K562 (cell line): ENCODE measurements around the gene CAPN2. TPM values are rescaled to one million over a fixed set of nuclear protein-coding genes. Genes with fewer than 3 reads are reported as not detected.

Source experiments
- ADNP ChIP-seq: fragments of 200-800 bp; sonication (Bioruptor generic); IDR thresholded peaks from 2 replicates; pipeline ENCODE4 v1.6.1; 2016; ENCODE audit warnings: missing genetic modification characterization, missing compliant biosample characterization
- BRF2 ChIP-seq: IDR thresholded peaks from 3 replicates; pipeline ENCODE4 v1.6.1; 2011; ENCODE audit warnings: borderline replicate concordance, mild to moderate bottlenecking; ENCODE audit not compliant: insufficient read length, insufficient read depth
- CCNT2 ChIP-seq: IDR thresholded peaks from 2 replicates; pipeline ENCODE4 v1.6.1; 2011; ENCODE audit warnings: borderline replicate concordance, low read depth, mild to moderate bottlenecking, moderate library complexity, mixed read lengths, low read length; ENCODE audit not compliant: insufficient read length; ENCODE audit errors: extremely low read depth
- CHAMP1 ChIP-seq: fragments of 450-650 bp; IDR thresholded peaks from 2 replicates; pipeline ENCODE4 v1.6.1; 2016; ENCODE audit warnings: mild to moderate bottlenecking
- EP400 ChIP-seq: fragments of 450-650 bp; IDR thresholded peaks from 2 replicates; pipeline ENCODE4 v1.6.1; 2017; ENCODE audit warnings: antibody characterized with exemption, mild to moderate bottlenecking, moderate library complexity
- HDAC6 ChIP-seq: IDR thresholded peaks from 2 replicates; pipeline ENCODE4 v1.6.1; 2012; ENCODE audit warnings: low read depth, mild to moderate bottlenecking, control low read depth, inconsistent platforms, low read length, moderate library complexity
- HINFP ChIP-seq: fragments of 450-650 bp; conservative IDR thresholded peaks from 2 replicates; pipeline ENCODE4 v1.6.1; 2016; ENCODE audit warnings: missing genetic modification characterization, low read depth, mild to moderate bottlenecking, control low read depth, missing compliant biosample characterization
- HLTF ChIP-seq: fragments of 450-650 bp; IDR thresholded peaks from 2 replicates; pipeline ENCODE4 v1.6.1; 2016
- KDM2B ChIP-seq: fragments of 250-450 bp; sonication (Bioruptor Pico); IDR thresholded peaks from 2 replicates; pipeline ENCODE4 v1.8.0; 2021; ENCODE audit warnings: mild to moderate bottlenecking, moderate library complexity
- PHF21A ChIP-seq: fragments of 450-650 bp; IDR thresholded peaks from 2 replicates; pipeline ENCODE4 v1.6.1; 2017; ENCODE audit warnings: low read depth, borderline replicate concordance
- SETDB1 ChIP-seq: IDR thresholded peaks from one replicate; pipeline ENCODE4 v1.6.1; 2012; ENCODE audit warnings: low read length, control low read depth, inconsistent platforms
- TCF7L2 ChIP-seq: fragments of 150-350 bp; IDR thresholded peaks from 2 replicates; pipeline ENCODE4 v1.6.1; 2016; ENCODE audit warnings: low read depth, mild to moderate bottlenecking, low read length, moderate library complexity
- ZBTB2 ChIP-seq: fragments of 450-650 bp; IDR thresholded peaks from 2 replicates; pipeline ENCODE4 v1.6.1; 2016; ENCODE audit warnings: antibody characterized with exemption
- ZNF133 ChIP-seq: fragments of 250-450 bp; sonication (Bioruptor Pico); IDR thresholded peaks from 2 replicates; pipeline ENCODE4 v1.4.0; 2020; ENCODE audit warnings: mild to moderate bottlenecking
- ZZZ3 ChIP-seq: fragments of 450-650 bp; IDR thresholded peaks from 2 replicates; pipeline ENCODE4 v1.6.1; 2016; ENCODE audit warnings: antibody characterized with exemption, mild to moderate bottlenecking, moderate library complexity
- polyA plus RNA-seq, 8 experiments: library from polyadenylated mRNA; depleted of rRNA in 4 of 8; stranded (reverse) in 5 of 8; unstranded in 3 of 8; fragments of >200 nt; fragmentation: Nextera tagmentation in 2 of 8; fragmentation: Illumina TruSeq in 1 of 8; extraction: Ambion mirVana in 2 of 8; extraction: Trizol in 1 of 8; gene quantifications; 2 replicates each; pipeline versions ENCODE4 v1.2.1 to v1.2.3, GENCODE V29; 2011 to 2014; ENCODE audit warnings: inconsistent platforms in 1 of 8, missing spikeins in 1 of 8
- total RNA-seq, 7 experiments: library from RNA; depleted of rRNA in 6 of 7; stranded (reverse); fragments of >200 nt in 6 of 7; fragmentation: Illumina TruSeq in 2 of 7; extraction: Trizol in 2 of 7; gene quantifications; 2 replicates each; pipeline versions ENCODE4 v1.2.1 to v1.2.3, GENCODE V29; 2011 to 2021; ENCODE audit warnings: low replicate concordance in 1 of 7
- TF ChIP-seq, protein P1 (sequence below): sonication (generic); formaldehyde crosslinking; IDR thresholded peaks from 2 replicates; pipeline ENCODE4 v1.8.1; 2023; ENCODE audit warnings: mild to moderate bottlenecking, missing genetic modification reagents
- TF ChIP-seq, protein P2 (sequence below): sonication (generic); formaldehyde crosslinking; IDR thresholded peaks from 2 replicates; pipeline ENCODE4 v1.8.0; 2022; ENCODE audit warnings: missing genetic modification reagents, mild to moderate bottlenecking, moderate library complexity, borderline replicate concordance

CAPN2 gene
- total and polyA plus RNA-seq, 9 of the 15 experiments (the other 6 are each of a cell fraction or from before 2014, with no cell fraction given) = 24.6 to 157 (median 101) TPM

DNA sequence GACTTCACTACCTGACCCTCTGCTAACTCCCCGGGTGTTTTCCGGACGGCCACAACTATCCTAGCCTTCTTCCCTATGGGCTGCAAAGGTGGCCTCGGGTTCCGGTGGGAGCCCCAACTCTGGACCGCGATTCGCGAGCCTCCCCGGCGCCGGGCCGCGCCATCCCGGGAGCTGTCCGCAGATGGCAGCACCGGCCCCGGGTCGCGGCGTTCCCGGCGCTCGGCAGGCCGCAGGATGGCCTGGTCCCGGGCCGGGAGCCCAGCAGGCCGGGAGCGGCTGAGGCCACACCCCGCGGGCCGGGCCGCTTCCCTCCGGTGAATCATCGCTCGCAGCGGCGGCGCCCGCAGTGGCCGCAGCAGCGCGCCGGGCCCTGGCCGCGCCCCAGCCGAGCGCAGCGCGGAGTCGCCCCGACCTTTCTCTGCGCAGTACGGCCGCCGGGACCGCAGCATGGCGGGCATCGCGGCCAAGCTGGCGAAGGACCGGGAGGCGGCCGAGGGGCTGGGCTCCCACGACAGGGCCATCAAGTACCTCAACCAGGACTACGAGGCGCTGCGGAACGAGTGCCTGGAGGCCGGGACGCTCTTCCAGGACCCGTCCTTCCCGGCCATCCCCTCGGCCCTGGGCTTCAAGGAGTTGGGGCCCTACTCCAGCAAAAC, at the start of gene CAPN2 (continued):
- no peak for TF ChIP-seq HINFP (tag)
- TF ChIP-seq CHAMP1 = no peak
- peak; percentile 73; the same call in 1 of the 2 replicates for TF ChIP-seq KDM2B (CRISPR knock-in tag)
- TF ChIP-seq TCF7L2 = no peak
- TF ChIP-seq CCNT2 = peak; percentile 97
- TF ChIP-seq, protein P1, sequence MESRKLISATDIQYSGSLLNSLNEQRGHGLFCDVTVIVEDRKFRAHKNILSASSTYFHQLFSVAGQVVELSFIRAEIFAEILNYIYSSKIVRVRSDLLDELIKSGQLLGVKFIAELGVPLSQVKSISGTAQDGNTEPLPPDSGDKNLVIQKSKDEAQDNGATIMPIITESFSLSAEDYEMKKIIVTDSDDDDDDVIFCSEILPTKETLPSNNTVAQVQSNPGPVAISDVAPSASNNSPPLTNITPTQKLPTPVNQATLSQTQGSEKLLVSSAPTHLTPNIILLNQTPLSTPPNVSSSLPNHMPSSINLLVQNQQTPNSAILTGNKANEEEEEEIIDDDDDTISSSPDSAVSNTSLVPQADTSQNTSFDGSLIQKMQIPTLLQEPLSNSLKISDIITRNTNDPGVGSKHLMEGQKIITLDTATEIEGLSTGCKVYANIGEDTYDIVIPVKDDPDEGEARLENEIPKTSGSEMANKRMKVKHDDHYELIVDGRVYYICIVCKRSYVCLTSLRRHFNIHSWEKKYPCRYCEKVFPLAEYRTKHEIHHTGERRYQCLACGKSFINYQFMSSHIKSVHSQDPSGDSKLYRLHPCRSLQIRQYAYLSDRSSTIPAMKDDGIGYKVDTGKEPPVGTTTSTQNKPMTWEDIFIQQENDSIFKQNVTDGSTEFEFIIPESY (CRISPR knock-in tag) = peak; percentile 94
- TF ChIP-seq PHF21A = no peak
- peak; percentile 83; the same call in 1 of the 2 replicates for TF ChIP-seq ADNP
- no peak for TF ChIP-seq EP400
- no peak for TF ChIP-seq ZNF133
- no peak for TF ChIP-seq HLTF
- no peak for TF ChIP-seq ZBTB2
- no peak for TF ChIP-seq ZZZ3
- TF ChIP-seq BRF2 = no peak
- TF ChIP-seq, protein P2, sequence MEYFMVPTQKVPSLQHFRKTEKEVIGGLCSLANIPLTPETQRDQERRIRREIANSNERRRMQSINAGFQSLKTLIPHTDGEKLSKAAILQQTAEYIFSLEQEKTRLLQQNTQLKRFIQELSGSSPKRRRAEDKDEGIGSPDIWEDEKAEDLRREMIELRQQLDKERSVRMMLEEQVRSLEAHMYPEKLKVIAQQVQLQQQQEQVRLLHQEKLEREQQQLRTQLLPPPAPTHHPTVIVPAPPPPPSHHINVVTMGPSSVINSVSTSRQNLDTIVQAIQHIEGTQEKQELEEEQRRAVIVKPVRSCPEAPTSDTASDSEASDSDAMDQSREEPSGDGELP (CRISPR knock-in tag) = no peak; the same call in 1 of the 2 replicates
- 0 out of 2 replicates have a peak, but pooled peaks have one; percentile 32 for TF ChIP-seq HDAC6
- TF ChIP-seq SETDB1 = no peak
